Uterus (tissue), 4 donors: ENCODE data around the gene SRPRA. TPM values are rescaled to one million over a fixed set of nuclear protein-coding genes. Genes with fewer than 3 reads are reported as not detected.

Experiments
- DNase-seq, 2 donors: peaks; one replicate each; pipeline ENCODE4 v3.0.0-alpha.2; 2019 to 2020
- H3K27ac ChIP-seq, 2 donors: fragments of 200-600 bp; sonication (generic); 1 replicate in 1 of 2; 2 replicates in 1 of 2; pipeline ENCODE4 v1.5.1; 2016 to 2018
- H3K27me3 ChIP-seq, 2 donors: fragments of 200-600 bp; sonication (generic); one replicate each; pipeline ENCODE4 v1.5.1; 2018 to 2019; ENCODE audit warnings: control low read depth in 1 of 2
- H3K36me3 ChIP-seq, 2 donors: fragments of 200-600 bp; sonication (generic); one replicate each; pipeline ENCODE4 v1.5.1; 2019; ENCODE audit warnings: control low read depth in 1 of 2
- H3K4me1 ChIP-seq, 2 donors: fragments of 200-600 bp; sonication (generic); one replicate each; pipeline ENCODE4 v1.5.1; 2018 to 2019; ENCODE audit warnings: control low read depth in 1 of 2
- H3K4me3 ChIP-seq, 2 donors: fragments of 200-600 bp; sonication (generic); 1 replicate in 1 of 2; 2 replicates in 1 of 2; pipeline ENCODE4 v1.5.1; 2018 to 2019; ENCODE audit warnings: mild to moderate bottlenecking in 1 of 2
- H3K9me3 ChIP-seq, 2 donors: fragments of 200-600 bp; sonication (generic); one replicate each; pipeline ENCODE4 v1.5.1; 2019; ENCODE audit warnings: control low read depth in 1 of 2
- POLR2A ChIP-seq, 2 donors: fragments of 450-650 bp; IDR thresholded peaks; one replicate each; pipeline ENCODE4 v1.6.1; 2016; ENCODE audit warnings: antibody characterized with exemption in 2 of 2, mild to moderate bottlenecking in 1 of 2, moderate library complexity in 1 of 2
- intact Hi-C: fragments of 100-400 bp; cut with DNase I; formaldehyde crosslinking; loops from one replicate; pipeline ENCODE4 v1.15.1; 2023; ENCODE audit warnings: low total_unique reads
- total RNA-seq, 4 donors: library from RNA; depleted of rRNA in 3 of 4; stranded (reverse); fragments of >200 nt in 3 of 4; gene quantifications; one replicate each; pipeline versions ENCODE4 v1.1.0 to v1.2.4, GENCODE V29; 2014 to 2023
- TF ChIP-seq, protein P1 (sequence below), 4 experiments: fragments of 200-600 bp in 2 of 4; fragments of 450-650 bp in 2 of 4; sonication (generic) in 2 of 4; IDR thresholded peaks; one replicate each; pipeline ENCODE4 v1.5.1; 2016 to 2019; ENCODE audit warnings: antibody characterized with exemption in 4 of 4, mild to moderate bottlenecking in 2 of 4, moderate library complexity in 1 of 4
- donor health status: DM: yes; HTN: yes; CAD: no.

Gene SRPRA
- total RNA-seq, 4 donors from 2014 or later, result 34.6 to 129 (median 67.2) TPM

DNA sequence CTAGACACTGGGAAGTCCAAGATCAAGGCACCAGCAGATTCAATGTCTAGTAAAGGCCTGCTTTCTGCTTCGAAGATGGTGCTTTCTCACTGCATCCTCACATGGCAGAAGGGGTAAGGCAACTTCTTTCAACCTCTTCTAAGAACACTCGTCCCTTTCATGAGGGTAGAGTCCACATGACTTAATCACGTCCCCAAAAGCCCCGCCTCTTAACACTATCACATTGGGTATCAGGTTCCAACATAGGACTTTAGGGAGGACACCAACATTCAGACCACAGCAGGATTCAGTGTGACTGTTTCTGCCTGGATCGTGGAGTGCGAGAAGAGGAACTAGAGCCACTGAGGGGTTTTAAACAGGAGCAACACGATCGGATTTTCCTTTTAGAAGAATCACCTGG is 10.5 kb upstream of the SRPRA start:
- H3K27me3 ChIP-seq, result no peaks in the 10 kb centered on the region
- no peak for TF ChIP-seq POLR2A (IDR thresholded peaks at IDR 0.05)
- TF ChIP-seq, protein P1, sequence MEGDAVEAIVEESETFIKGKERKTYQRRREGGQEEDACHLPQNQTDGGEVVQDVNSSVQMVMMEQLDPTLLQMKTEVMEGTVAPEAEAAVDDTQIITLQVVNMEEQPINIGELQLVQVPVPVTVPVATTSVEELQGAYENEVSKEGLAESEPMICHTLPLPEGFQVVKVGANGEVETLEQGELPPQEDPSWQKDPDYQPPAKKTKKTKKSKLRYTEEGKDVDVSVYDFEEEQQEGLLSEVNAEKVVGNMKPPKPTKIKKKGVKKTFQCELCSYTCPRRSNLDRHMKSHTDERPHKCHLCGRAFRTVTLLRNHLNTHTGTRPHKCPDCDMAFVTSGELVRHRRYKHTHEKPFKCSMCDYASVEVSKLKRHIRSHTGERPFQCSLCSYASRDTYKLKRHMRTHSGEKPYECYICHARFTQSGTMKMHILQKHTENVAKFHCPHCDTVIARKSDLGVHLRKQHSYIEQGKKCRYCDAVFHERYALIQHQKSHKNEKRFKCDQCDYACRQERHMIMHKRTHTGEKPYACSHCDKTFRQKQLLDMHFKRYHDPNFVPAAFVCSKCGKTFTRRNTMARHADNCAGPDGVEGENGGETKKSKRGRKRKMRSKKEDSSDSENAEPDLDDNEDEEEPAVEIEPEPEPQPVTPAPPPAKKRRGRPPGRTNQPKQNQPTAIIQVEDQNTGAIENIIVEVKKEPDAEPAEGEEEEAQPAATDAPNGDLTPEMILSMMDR (IDR thresholded peaks at IDR 0.05), result no peak
- H3K36me3 ChIP-seq, result no peaks in the 10 kb centered on the region
- no peak for DNase-seq
- H3K4me1 ChIP-seq, result peaks cover 3 to 4% of the 10 kb centered on the region in 2 donors
- H3K9me3 ChIP-seq, result no peaks in the 10 kb centered on the region
- H3K27ac ChIP-seq, result no peak overlapping the region
- intact Hi-C loops, result no loop called here
- no peak overlapping the region for H3K4me3 ChIP-seq

DNA sequence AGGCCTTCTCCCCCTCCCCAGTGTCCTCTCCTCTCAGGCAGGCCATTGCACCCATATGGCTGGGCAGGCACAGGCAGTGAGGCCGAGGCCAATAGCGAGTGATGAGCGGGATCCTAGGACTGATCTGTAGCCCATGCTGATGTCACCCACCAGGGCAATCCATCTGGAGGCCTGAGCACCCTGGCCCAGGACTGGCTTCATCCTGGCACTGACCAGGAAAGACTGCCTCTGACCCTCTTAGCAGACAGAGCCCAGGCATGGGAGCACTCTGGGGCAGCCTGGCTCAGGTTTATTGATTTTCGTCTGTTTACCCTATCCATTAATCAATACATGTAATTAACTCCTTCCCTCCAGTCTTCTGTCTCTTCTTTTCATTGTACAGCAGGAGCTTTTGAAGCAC is 9.1 kb upstream of the SRPRA start:
- TF ChIP-seq, protein P1 (IDR thresholded peaks at IDR 0.05), result no peak
- TF ChIP-seq POLR2A (IDR thresholded peaks at IDR 0.05), result no peak
- H3K4me1 ChIP-seq, result peaks cover 3 to 4% of the 10 kb centered on the region in 2 donors
- H3K36me3 ChIP-seq, result no peaks in the 10 kb centered on the region
- no peaks in the 10 kb centered on the region for H3K9me3 ChIP-seq
- no peak overlapping the region for H3K4me3 ChIP-seq
- intact Hi-C loops, result no loop called here
- H3K27me3 ChIP-seq, result no peaks in the 10 kb centered on the region
- no peak overlapping the region for H3K27ac ChIP-seq
- no peak for DNase-seq

DNA sequence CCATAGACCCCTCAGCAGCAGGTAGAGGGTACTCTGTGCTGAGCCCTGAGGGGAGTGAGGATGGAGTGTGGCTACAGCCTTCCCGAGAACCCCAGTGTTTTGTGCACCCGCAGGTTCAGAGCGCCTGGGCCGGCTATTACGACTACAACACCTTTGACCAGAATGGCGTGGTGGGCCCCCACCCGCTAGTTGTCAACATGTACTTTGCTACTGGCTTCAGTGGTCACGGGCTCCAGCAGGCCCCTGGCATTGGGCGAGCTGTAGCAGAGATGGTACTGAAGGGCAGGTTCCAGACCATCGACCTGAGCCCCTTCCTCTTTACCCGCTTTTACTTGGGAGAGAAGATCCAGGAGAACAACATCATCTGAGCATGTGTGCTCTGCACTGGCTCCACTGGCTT is 8.6 kb upstream of the SRPRA start:
- TF ChIP-seq, protein P1 (IDR thresholded peaks at IDR 0.05), result no peak
- TF ChIP-seq POLR2A (IDR thresholded peaks at IDR 0.05), result no peak
- Histone ChIP-seq H3K27ac (no peak overlapping the region), H3K9me3 (no peaks in the 10 kb centered on the region), H3K27me3 (no peaks in the 10 kb centered on the region), H3K36me3 (no peaks in the 10 kb centered on the region), H3K4me3 (no peak overlapping the region), H3K4me1 (peaks cover 3 to 4% of the 10 kb centered on the region in 2 donors)
- DNase-seq, result no peak
- intact Hi-C loops, result no loop called here

DNA sequence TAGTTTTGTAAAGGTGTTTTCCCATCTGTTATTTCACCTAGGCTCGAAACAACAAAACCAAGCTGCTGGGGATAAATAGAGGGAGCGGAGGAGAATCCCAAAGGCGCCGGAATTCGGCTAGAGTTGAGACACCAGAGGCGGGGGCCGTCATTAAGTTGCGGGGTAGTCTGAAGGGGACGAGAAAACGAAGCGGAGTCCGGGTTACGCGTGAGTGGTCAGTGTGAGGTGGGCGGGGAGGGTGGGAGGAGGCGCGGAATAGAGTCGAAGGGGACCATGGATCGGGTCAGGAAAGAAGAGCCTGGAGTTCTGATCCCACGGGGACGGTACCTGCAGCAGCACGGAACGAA is 361 bp downstream of the SRPRA start:
- Histone ChIP-seq H3K27ac (peak overlapping the region; percentile 75 to 85), H3K27me3 (no peaks in the 10 kb centered on the region), H3K36me3 (no peaks in the 10 kb centered on the region), H3K9me3 (no peaks in the 10 kb centered on the region), H3K4me1 (peaks cover 0 to 6% of the 10 kb centered on the region in 2 donors), H3K4me3 (peak overlapping the region; percentile 68 to 82)
- no peak for DNase-seq
- intact Hi-C loops, result no loop called here
- TF ChIP-seq, protein P1 (IDR thresholded peaks at IDR 0.05), result no peak
- TF ChIP-seq POLR2A (IDR thresholded peaks at IDR 0.05), result no peak

DNA sequence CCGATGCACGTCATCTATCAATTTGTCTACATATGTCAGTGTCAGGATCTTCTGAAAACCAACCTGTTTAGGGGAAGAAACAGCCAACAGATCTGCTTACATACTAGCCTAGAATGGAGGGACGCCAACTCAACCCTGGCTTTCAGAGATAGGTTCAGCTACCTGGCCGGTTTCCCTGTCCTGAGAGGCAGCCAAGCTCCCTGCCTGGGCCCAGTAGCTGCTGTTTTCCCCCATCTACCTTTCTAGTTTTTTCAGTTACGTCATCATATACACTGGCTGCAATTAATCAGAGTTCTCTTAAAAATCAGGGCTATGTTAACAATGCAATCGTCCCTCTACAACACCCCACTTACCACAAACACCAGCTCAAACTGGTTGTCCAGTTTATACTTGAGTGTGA is 1.0 kb downstream of the SRPRA start:
- intact Hi-C loops, result no loop called here
- H3K36me3 ChIP-seq, result no peaks in the 10 kb centered on the region
- peak overlapping the region; percentile 68 to 82 for H3K4me3 ChIP-seq
- H3K27me3 ChIP-seq, result no peaks in the 10 kb centered on the region
- H3K9me3 ChIP-seq, result no peaks in the 10 kb centered on the region
- H3K4me1 ChIP-seq, result peaks cover 0 to 6% of the 10 kb centered on the region in 2 donors
- TF ChIP-seq, protein P1 (IDR thresholded peaks at IDR 0.05), result no peak
- TF ChIP-seq POLR2A (IDR thresholded peaks at IDR 0.05), result no peak
- no peak for DNase-seq
- peak overlapping the region; percentile 75 to 85 for H3K27ac ChIP-seq
